ENCODE results near the gene NHERF2. TPM values are rescaled to one million over a fixed set of nuclear protein-coding genes. Genes with fewer than 3 reads are reported as not detected.

Gene NHERF2
- total RNA-seq, 2 donors from 2014 or later, result 64.0 to 77.9 TPM

GRCh38 chr16:2072926-2073325 is 46.2 kb downstream of the NHERF2 start:
- Histone ChIP-seq H3K36me3 (no peaks in the 10 kb centered on the region), H3K4me3 (no peak overlapping the region), H3K4me1 (no peaks in the 10 kb centered on the region), H3K9ac (ENCODE audit: low read depth in 2 of 2, low read length in 2 of 2) (no peak overlapping the region), H3K27ac (no peak overlapping the region), H3K27me3 (no peaks in the 10 kb centered on the region), H3K9me3 (no peaks in the 10 kb centered on the region)
- no peak for TF ChIP-seq CTCF (IDR thresholded peaks at IDR 0.05)
- DNase-seq, result no peak
- intact Hi-C loops (cut with DNase I), result no loop called here

GRCh38 chr16:2074071-2074470 is 47.4 kb downstream of the NHERF2 start:
- H3K9me3 ChIP-seq, result no peaks in the 10 kb centered on the region
- no peak for TF ChIP-seq CTCF (IDR thresholded peaks at IDR 0.05)
- intact Hi-C loops (cut with DNase I), result no loop called here

DNA sequence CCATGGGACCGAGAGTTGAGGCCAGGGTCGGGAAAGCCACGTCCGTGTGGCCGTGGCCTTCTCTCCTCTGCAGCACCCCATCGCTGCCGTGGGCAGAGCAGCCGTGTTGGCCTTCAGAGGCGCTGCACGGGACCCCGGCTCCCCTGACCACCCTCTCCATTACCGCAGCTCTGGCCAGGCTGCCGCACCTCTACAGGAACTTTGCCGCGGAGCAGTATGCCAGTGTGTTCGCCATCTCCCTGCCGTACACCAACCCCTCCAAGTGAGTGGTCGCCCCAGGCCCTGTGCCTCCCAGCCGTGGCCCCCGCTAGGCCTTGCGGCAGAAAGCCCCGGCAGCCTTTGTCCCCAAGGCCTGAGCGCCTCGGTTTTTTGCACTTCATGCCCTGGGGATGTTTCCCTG is 48.9 kb downstream of the NHERF2 start:
- Histone ChIP-seq H3K4me1 (no peaks in the 10 kb centered on the region), H3K4me3 (no peak overlapping the region), H3K36me3 (no peaks in the 10 kb centered on the region), H3K9me3 (no peaks in the 10 kb centered on the region), H3K9ac (ENCODE audit: low read depth in 2 of 2, low read length in 2 of 2) (no peak overlapping the region), H3K27ac (no peak overlapping the region), H3K27me3 (no peaks in the 10 kb centered on the region)
- DNase-seq, result no peak
- intact Hi-C loops (cut with DNase I), result no loop called here
- no peak for TF ChIP-seq CTCF (IDR thresholded peaks at IDR 0.05)

More at GRCh38 chr16:2074071-2074470, 47.4 kb downstream of the NHERF2 start:
- no peaks in the 10 kb centered on the region for H3K27me3 ChIP-seq
- no peak overlapping the region for H3K9ac ChIP-seq (ENCODE audit: low read depth in 2 of 2, low read length in 2 of 2)
- DNase-seq, result no peak
- no peak overlapping the region for H3K27ac ChIP-seq
- H3K4me1 ChIP-seq, result no peaks in the 10 kb centered on the region
- no peaks in the 10 kb centered on the region for H3K36me3 ChIP-seq
- no peak overlapping the region for H3K4me3 ChIP-seq

GRCh38 chr16:2076072-2076865 is 49.6 kb downstream of the NHERF2 start:
- TF ChIP-seq CTCF (IDR thresholded peaks at IDR 0.05), result no peak
- Histone ChIP-seq H3K27me3 (no peaks in the 10 kb centered on the region), H3K27ac (no peak overlapping the region), H3K36me3 (no peaks in the 10 kb centered on the region), H3K9ac (ENCODE audit: low read depth in 2 of 2, low read length in 2 of 2) (no peak overlapping the region), H3K4me1 (no peaks in the 10 kb centered on the region), H3K9me3 (no peaks in the 10 kb centered on the region), H3K4me3 (no peak overlapping the region)
- intact Hi-C loops (cut with DNase I), result no loop called here
- no peak for DNase-seq

DNA sequence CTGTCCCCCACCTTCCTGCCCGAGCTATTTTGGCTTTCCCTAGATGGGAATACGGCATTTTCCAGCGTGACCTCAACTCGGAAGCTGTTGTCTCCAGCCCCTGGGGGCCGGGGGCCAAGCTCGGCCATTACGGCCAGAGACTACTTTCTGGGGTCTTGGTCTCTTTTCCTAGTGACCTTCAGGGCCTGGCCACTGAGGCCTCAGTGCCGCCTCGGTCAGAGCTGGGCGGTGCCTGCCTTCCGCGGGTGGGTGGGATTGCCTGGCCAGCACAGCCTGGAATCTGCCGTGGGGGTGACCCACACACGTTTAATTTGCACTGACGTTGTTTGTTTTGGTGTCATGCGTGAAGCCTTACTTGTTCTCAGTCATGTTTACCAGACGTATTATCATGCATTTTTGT is 50.3 kb downstream of the NHERF2 start:
- no peak for TF ChIP-seq CTCF (IDR thresholded peaks at IDR 0.05)
- no peaks in the 10 kb centered on the region for H3K9me3 ChIP-seq
- intact Hi-C loops (cut with DNase I), result no loop called here
- H3K9ac ChIP-seq (ENCODE audit: low read depth in 2 of 2, low read length in 2 of 2), result no peak overlapping the region
- H3K36me3 ChIP-seq, result no peaks in the 10 kb centered on the region
- no peak overlapping the region for H3K4me3 ChIP-seq
- no peaks in the 10 kb centered on the region for H3K27me3 ChIP-seq
- no peaks in the 10 kb centered on the region for H3K4me1 ChIP-seq
- no peak for DNase-seq
- no peak overlapping the region for H3K27ac ChIP-seq

Measured in colonic mucosa (tissue), 4 donors.